ENCODE data around the gene KAZN. TPM values are rescaled to one million over a fixed set of nuclear protein-coding genes. Genes with fewer than 3 reads are reported as not detected.

The KAZN gene
- total and polyA plus RNA-seq, 2 of the 8 experiments (the other 6 are each of a cell fraction or from before 2014, with no cell fraction given), result 3.7 to 11.8 TPM

GRCh38 chr1:14737561-14738094 lies 139.1 kb downstream of the KAZN start:
- Histone ChIP-seq H4K20me1 (replicated peaks in 1 of 2; ENCODE audit: control insufficient read depth in 1 of 2, insufficient read depth in 2 of 2, low read length in 2 of 2) (peaks cover 0 to 3% of the 10 kb centered on the region in 2 experiments), H2BK5ac (ENCODE audit: low read depth, low read length) (no peak overlapping the region), H3K18ac (ENCODE audit: extremely low read depth, low read length) (no peak overlapping the region), H3K9ac (replicated peaks in 1 of 4; ENCODE audit: extremely low read depth in 1 of 4, low read depth in 3 of 4, low read length in 3 of 4) (no peak overlapping the region), H2BK15ac (ENCODE audit: low read length) (0 out of 2 replicates have a peak overlapping the region, but pooled peaks have one; percentile 61), H2AFZ (ENCODE audit: low read length) (no peak overlapping the region), H2BK20ac (ENCODE audit: low read length) (no peak overlapping the region), H3K36me3 (ENCODE audit: control insufficient read depth in 2 of 4, insufficient read depth in 4 of 4, low read length in 3 of 4) (no peaks in the 10 kb centered on the region), H3K23ac (ENCODE audit: insufficient read length) (no peak overlapping the region), H3K27me3 (replicated peaks in 1 of 4; ENCODE audit: control insufficient read depth in 3 of 4, extremely low read depth in 1 of 4, insufficient read depth in 3 of 4, low read length in 3 of 4) (peaks cover 0 to 19% (median 14%) of the 10 kb centered on the region in 4 experiments; a peak in 6 of 7 replicates), H3K79me1 (ENCODE audit: low read depth, low read length) (no peaks in the 10 kb centered on the region; the same call in 1 of the 2 replicates), H4K5ac (ENCODE audit: insufficient read length, low read depth, low read length) (no peak overlapping the region), H3K4me1 (replicated peaks in 1 of 4; ENCODE audit: control insufficient read depth in 3 of 4, insufficient read depth in 4 of 4, low read length in 3 of 4) (peaks cover 24 to 37% (median 29%) of the 10 kb centered on the region in 4 experiments), H3K27ac (ENCODE audit: low read depth, low read length) (no peak overlapping the region), H3K23me2 (ENCODE audit: low read depth, low read length) (peaks cover 1% of the 10 kb centered on the region; the same call in 1 of the 2 replicates), H3K9me3 (ENCODE audit: insufficient read depth in 2 of 2, low read depth in 1 of 2, low read length in 1 of 2) (no peaks in the 10 kb centered on the region), H3K4me3 (ENCODE audit: extremely low read depth in 1 of 4, insufficient read depth in 2 of 4, low read depth in 3 of 4, low read length in 4 of 4) (no peak overlapping the region), H4K8ac (ENCODE audit: extremely low read depth, insufficient read depth, low read length) (no peak overlapping the region), H3K4me2 (ENCODE audit: insufficient read depth in 1 of 2, low read depth in 2 of 2, low read length in 2 of 2) (no peak overlapping the region), H3K79me2 (ENCODE audit: control insufficient read depth in 1 of 2, insufficient read depth in 2 of 2, low read length in 2 of 2) (no peaks in the 10 kb centered on the region), H3K14ac (ENCODE audit: insufficient read length) (no peak overlapping the region), H2AK5ac (ENCODE audit: low read depth, low read length) (peak overlapping the region; percentile 48; the same call in 1 of the 2 replicates), H3K56ac (replicated peaks; ENCODE audit: insufficient read length, low read depth, low read length) (no peak overlapping the region), H4K91ac (replicated peaks; ENCODE audit: insufficient read length, low read length) (no peak overlapping the region), H2BK120ac (replicated peaks; ENCODE audit: low read depth, low read length) (peak overlapping the region; percentile 18), H3K4ac (replicated peaks; ENCODE audit: insufficient read length, low read depth, low read length) (no peak overlapping the region), H2BK12ac (ENCODE audit: low read depth, low read length) (peak overlapping the region; percentile 54; the same call in 1 of the 2 replicates)
- DNase-seq (ENCODE audit: low read depth in 1 of 2, low spot score in 2 of 2) (no peak), FAIRE-seq (no peak)
- ChIA-PET CTCF (ENCODE audit: partially characterized antibody) (interaction anchor here (1.0 to 2.2 kb wide), 6 partner anchors 31 to 309 kb away, joined by 3 to 11 read pairs (median 4); no protein-coding TSS in a partner anchor), POLR2A (ENCODE audit: partially characterized antibody) (no interaction called here)
- TF ChIP-seq HDAC2 (IDR thresholded peaks at IDR 0.05; ENCODE audit: borderline replicate concordance in 1 of 2, low read depth in 2 of 2, low read length in 2 of 2) (no peak), KDM1A (IDR thresholded peaks at IDR 0.05; ENCODE audit: borderline replicate concordance, low read length) (peak; percentile 16; the same call in 1 of the 2 replicates), JUND (IDR thresholded peaks at IDR 0.05; ENCODE audit: low read length) (no peak), TBP (IDR thresholded peaks at IDR 0.05; ENCODE audit: low read depth, low read length) (no peak), JUN (IDR thresholded peaks at IDR 0.05; ENCODE audit: low read depth, low read length) (no peak), MAX (IDR thresholded peaks at IDR 0.05) (no peak), ATF3 (IDR thresholded peaks at IDR 0.05; ENCODE audit: insufficient read depth, low read depth, low read length) (no peak), RNF2 (IDR thresholded peaks at IDR 0.05; ENCODE audit: borderline replicate concordance, low read depth, low read length, missing control alignments, poor library complexity, severe bottlenecking) (no peak)
- 85% methylated on average over 6 of the region's 6 CpGs; no CpG with 5 or more reads in 1 of the 2 experiments for WGBS, 2 experiments (ENCODE audit: extremely low coverage in 1 of 2, insufficient coverage in 1 of 2, insufficient read length in 1 of 2, insufficient replicate concordance in 2 of 2, low coverage in 1 of 2, low lambda C conversion rate in 2 of 2, missing lambda C conversion rate in 1 of 2)
